ENCODE measurements around the gene CASTOR1.

- TF ChIP-seq CTCF (tag by site-specific recombination; IDR thresholded peaks at IDR 0.05) (no peak), ZXDB (tag by site-specific recombination; IDR thresholded peaks at IDR 0.05) (no peak), ZNF266 (tag by site-specific recombination; IDR thresholded peaks at IDR 0.05; ENCODE audit: low read depth) (no peak), YY2 (tag by site-specific recombination; IDR thresholded peaks at IDR 0.05) (no peak), SCRT2 (tag by site-specific recombination; IDR thresholded peaks at IDR 0.05) (no peak), ZNF274 (IDR thresholded peaks at IDR 0.05; ENCODE audit: low read length) (no peak), ZNF274 (tag by site-specific recombination; IDR thresholded peaks at IDR 0.05; ENCODE audit: borderline replicate concordance) (no peak), ZNF510 (tag by site-specific recombination; IDR thresholded peaks at IDR 0.05; ENCODE audit: insufficient replicate concordance) (no peak)
Observed at GRCh38 chr22:30335236-30335635, 45.9 kb upstream of the CASTOR1 start.
